ENCODE data around the gene GPR62. TPM values are rescaled to one million over a fixed set of nuclear protein-coding genes. Genes with fewer than 3 reads are reported as not detected.

GPR62 gene
- total and polyA plus RNA-seq, 7 experiments from 2014 or later: 0.08 TPM; not detected in 6

DNA sequence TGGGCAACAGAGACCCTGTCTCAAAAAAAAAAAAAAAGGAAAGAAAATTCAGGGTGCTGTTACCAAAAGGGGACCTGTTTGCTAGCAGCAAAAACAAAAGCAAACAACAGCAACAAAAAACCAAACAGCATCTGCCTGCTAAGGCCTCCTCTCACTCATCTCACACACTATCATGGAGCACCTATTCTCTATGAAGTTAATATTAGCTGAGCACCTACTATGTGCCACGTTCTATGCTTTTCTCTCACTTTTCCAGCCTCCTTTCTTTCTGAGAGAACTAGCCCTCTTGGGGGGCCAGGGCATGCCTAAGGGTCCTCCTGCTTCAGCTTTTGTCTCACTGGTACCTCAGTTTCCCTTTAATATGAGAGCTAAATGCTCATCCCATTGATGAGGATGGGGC lies 468 bp upstream of the GPR62 start:
- H3K9me3 Mint-ChIP-seq: no peaks in the 10 kb centered on the region
- Histone ChIP-seq H3K27me3 (ENCODE audit: control insufficient read depth in 2 of 2, insufficient read depth in 2 of 2, low read length in 2 of 2) (peaks cover 3 to 4% of the 10 kb centered on the region in 2 donors), H3K36me3 (ENCODE audit: control insufficient read depth in 2 of 3, insufficient read depth in 3 of 3, low read length in 3 of 3) (peaks cover 0 to 3% (median 0%) of the 10 kb centered on the region in 3 experiments), H3K4me1 (ENCODE audit: control insufficient read depth in 2 of 2, insufficient read depth in 2 of 2, low read length in 2 of 2) (peaks cover 0 to 7% of the 10 kb centered on the region in 2 donors), H3K9me3 (ENCODE audit: control insufficient read depth in 2 of 3, low read length in 3 of 3) (no peaks in the 10 kb centered on the region), H3K4me3 (ENCODE audit: low read length) (no peak overlapping the region), H3K27ac (ENCODE audit: low read depth, low read length) (no peak overlapping the region)
- H3K27ac Mint-ChIP-seq: no peak overlapping the region
- H3K4me1 Mint-ChIP-seq: peaks cover 0 to 6% (median 4%) of the 10 kb centered on the region in 7 donors
- H3K27me3 Mint-ChIP-seq: peaks cover 16 to 47% (median 21%) of the 10 kb centered on the region in 5 donors
- peaks cover 0 to 6% (median 4%) of the 10 kb centered on the region in 5 donors for H3K36me3 Mint-ChIP-seq
- ChIA-PET POLR2A (interaction anchor here (1.0 to 1.6 kb wide), 2 partner anchors 12 to 13 kb away, joined by 3 read pairs; partner anchors contain the start of gene PCBP4), CTCF (no interaction called here)
- no peak for ATAC-seq
- peak overlapping the region in 6 of 10 donors; percentile 13 to 76 (median 44) for H3K4me3 Mint-ChIP-seq
- no peak for DNase-seq
- intact Hi-C loops (cut with micrococcal nuclease): no loop called here

DNA sequence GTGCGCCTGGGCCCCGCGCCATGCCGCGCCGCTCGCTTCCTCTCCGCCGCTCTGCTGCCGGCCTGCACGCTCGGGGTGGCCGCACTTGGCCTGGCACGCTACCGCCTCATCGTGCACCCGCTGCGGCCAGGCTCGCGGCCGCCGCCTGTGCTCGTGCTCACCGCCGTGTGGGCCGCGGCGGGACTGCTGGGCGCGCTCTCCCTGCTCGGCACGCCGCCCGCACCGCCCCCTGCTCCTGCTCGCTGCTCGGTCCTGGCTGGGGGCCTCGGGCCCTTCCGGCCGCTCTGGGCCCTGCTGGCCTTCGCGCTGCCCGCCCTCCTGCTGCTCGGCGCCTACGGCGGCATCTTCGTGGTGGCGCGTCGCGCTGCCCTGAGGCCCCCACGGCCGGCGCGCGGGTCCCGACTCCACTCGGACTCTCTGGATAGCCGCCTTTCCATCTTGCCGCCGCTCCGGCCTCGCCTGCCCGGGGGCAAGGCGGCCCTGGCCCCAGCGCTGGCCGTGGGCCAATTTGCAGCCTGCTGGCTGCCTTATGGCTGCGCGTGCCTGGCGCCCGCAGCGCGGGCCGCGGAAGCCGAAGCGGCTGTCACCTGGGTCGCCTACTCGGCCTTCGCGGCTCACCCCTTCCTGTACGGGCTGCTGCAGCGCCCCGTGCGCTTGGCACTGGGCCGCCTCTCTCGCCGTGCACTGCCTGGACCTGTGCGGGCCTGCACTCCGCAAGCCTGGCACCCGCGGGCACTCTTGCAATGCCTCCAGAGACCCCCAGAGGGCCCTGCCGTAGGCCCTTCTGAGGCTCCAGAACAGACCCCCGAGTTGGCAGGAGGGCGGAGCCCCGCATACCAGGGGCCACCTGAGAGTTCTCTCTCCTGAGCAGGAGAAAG lies 951 bp downstream of the GPR62 start:
- CTCF ChIA-PET: no interaction called here
- Mint-ChIP-seq H3K27me3 (peaks cover 16 to 47% (median 21%) of the 10 kb centered on the region in 5 donors), H3K36me3 (peaks cover 0 to 10% (median 4%) of the 10 kb centered on the region in 5 donors), H3K27ac (no peak overlapping the region), H3K9me3 (no peaks in the 10 kb centered on the region), H3K4me1 (peaks cover 0 to 6% (median 4%) of the 10 kb centered on the region in 7 donors), H3K4me3 (peak overlapping the region; percentile 12 to 80 (median 59))
- Histone ChIP-seq H3K4me1 (ENCODE audit: control insufficient read depth in 2 of 2, insufficient read depth in 2 of 2, low read length in 2 of 2) (peaks cover 0 to 7% of the 10 kb centered on the region in 2 donors), H3K27me3 (ENCODE audit: control insufficient read depth in 2 of 2, insufficient read depth in 2 of 2, low read length in 2 of 2) (peaks cover 3 to 4% of the 10 kb centered on the region in 2 donors), H3K4me3 (ENCODE audit: low read length) (peak overlapping the region; percentile 44), H3K36me3 (ENCODE audit: control insufficient read depth in 2 of 3, insufficient read depth in 3 of 3, low read length in 3 of 3) (peaks cover 0 to 3% (median 0%) of the 10 kb centered on the region in 3 experiments), H3K27ac (ENCODE audit: low read depth, low read length) (no peak overlapping the region), H3K9me3 (ENCODE audit: control insufficient read depth in 2 of 3, low read length in 3 of 3) (no peaks in the 10 kb centered on the region)
- intact Hi-C loops (cut with micrococcal nuclease): loop anchor here in 1 of 2 donors (1.0 kb wide), 2 partner anchors 14 to 18 kb away; partner anchors contain the start of genes ABHD14B and PARP3
- POLR2A ChIA-PET: interaction anchor here (1.3 kb wide), 1 partner anchor 18 kb away, joined by 4 read pairs; the partner anchor contains the start of gene ABHD14B
- ATAC-seq (peak; percentile 77), DNase-seq (peak in 7 of 9 donors; percentile 26 to 40 (median 34))

DNA sequence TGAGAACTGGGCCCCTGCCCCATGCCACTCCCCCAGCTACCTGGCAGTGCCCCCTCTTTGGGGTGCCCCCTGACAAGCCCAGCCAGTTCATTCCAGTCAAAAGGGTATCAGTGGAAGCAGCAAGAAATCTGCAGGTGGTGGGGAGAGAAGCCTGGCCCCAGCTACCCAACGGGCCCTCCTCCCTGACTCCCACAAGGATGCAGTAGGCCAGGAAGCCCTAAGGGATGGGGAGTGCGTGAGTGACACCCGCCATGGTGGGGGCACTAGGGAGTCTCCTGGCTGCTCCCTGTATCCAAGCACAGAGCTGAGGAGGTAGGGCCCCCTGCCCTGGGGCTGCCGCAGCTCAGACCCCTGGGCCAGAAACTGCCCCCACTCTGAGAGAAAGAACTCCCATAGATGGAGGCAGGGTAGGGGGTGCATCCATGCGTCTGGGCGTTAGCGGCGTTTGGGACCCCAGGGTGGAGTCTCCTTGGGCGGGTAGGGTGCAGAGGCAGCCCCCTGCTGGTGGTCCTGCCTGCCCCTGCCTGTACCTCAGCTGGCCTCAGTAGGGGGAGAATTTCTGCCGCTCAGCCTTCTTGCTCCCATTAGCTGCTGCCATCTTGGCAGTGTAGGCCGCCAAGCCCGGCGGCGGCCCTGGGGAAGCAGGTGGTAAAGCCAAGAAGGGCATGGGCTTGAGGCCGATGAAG lies 2.5 kb downstream of the GPR62 start:
- Histone ChIP-seq H3K4me1 (ENCODE audit: control insufficient read depth in 2 of 2, insufficient read depth in 2 of 2, low read length in 2 of 2) (peaks cover 0 to 7% of the 10 kb centered on the region in 2 donors), H3K9me3 (ENCODE audit: control insufficient read depth in 2 of 3, low read length in 3 of 3) (no peaks in the 10 kb centered on the region), H3K4me3 (ENCODE audit: low read length) (no peak overlapping the region), H3K36me3 (ENCODE audit: control insufficient read depth in 2 of 3, insufficient read depth in 3 of 3, low read length in 3 of 3) (peaks cover 0 to 3% (median 0%) of the 10 kb centered on the region in 3 experiments), H3K27me3 (ENCODE audit: control insufficient read depth in 2 of 2, insufficient read depth in 2 of 2, low read length in 2 of 2) (peaks cover 3 to 4% of the 10 kb centered on the region in 2 donors), H3K27ac (ENCODE audit: low read depth, low read length) (no peak overlapping the region)
- Mint-ChIP-seq H3K36me3 (peaks cover 0 to 11% (median 4%) of the 10 kb centered on the region in 5 donors), H3K9me3 (no peaks in the 10 kb centered on the region), H3K27ac (no peak overlapping the region), H3K27me3 (peaks cover 16 to 40% (median 17%) of the 10 kb centered on the region in 5 donors), H3K4me3 (no peak overlapping the region), H3K4me1 (peaks cover 0 to 6% (median 4%) of the 10 kb centered on the region in 7 donors)
- POLR2A ChIA-PET: interaction anchor here (0.6 to 1.3 kb wide), 3 partner anchors 13 to 16 kb away, joined by 3 to 4 read pairs (median 4); partner anchors contain the start of gene ABHD14B
- DNase-seq (no peak), ATAC-seq (no peak)
- intact Hi-C loops (cut with micrococcal nuclease): no loop called here
- CTCF ChIA-PET: interaction anchor here (0.5 to 0.6 kb wide), 2 partner anchors 187 to 1597 kb away, joined by 3 read pairs; no protein-coding TSS in a partner anchor

DNA sequence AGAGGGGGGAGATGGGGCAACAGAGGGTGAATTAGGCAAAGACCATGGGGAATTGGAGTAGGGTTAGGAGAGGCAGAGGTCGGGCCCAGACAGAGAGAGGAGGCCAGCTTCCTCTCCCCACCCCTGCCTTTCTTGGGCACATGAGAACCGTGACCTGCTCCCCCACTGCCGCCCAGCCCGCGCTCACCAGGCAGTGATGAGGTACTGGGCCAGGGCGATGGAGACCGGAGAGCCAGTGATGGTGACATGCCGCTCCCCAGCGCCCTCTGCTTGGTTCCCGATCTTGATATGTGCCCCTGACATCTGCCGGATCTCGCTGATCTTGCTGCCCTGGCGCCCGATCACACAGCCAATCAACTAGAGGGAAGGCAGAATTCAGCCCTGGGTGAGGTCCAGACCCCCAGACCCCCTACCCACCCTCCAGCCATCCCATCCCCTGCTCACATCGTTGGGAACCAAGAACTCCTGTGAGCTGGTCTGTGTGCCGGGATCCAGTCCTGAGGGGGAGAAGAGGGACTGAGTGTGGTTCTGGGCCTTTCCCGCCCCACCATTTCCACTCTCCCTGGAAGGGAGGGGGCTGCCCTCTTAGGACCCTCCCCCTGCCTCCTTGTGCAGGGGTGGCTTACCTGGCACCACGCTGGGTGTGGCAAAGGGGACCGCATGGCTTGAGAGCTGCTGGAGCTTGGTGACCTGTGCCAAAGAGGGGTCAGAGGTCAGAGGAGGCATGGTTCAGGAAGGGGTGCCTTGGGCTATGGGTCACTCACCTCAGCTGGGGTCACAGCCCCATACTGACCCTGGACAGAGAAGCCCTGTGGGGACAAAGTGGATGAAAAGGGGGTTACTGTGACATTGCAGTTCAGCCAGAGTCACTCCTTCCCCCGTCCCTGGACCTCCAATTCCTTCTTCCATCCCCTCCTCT lies 3.7 kb downstream of the GPR62 start:
- CTCF ChIA-PET: no interaction called here
- Mint-ChIP-seq H3K27ac (no peak overlapping the region), H3K27me3 (peaks cover 5 to 33% (median 7%) of the 10 kb centered on the region in 5 donors), H3K4me1 (peaks cover 0 to 6% (median 3%) of the 10 kb centered on the region in 7 donors), H3K36me3 (peaks cover 0 to 11% (median 4%) of the 10 kb centered on the region in 5 donors), H3K4me3 (peak overlapping the region in 2 of 10 donors; percentile 31 to 76), H3K9me3 (no peaks in the 10 kb centered on the region)
- Histone ChIP-seq H3K9me3 (ENCODE audit: control insufficient read depth in 2 of 3, low read length in 3 of 3) (no peaks in the 10 kb centered on the region), H3K4me3 (ENCODE audit: low read length) (no peak overlapping the region), H3K4me1 (ENCODE audit: control insufficient read depth in 2 of 2, insufficient read depth in 2 of 2, low read length in 2 of 2) (peaks cover 0 to 7% of the 10 kb centered on the region in 2 donors), H3K36me3 (ENCODE audit: control insufficient read depth in 2 of 3, insufficient read depth in 3 of 3, low read length in 3 of 3) (peaks cover 0 to 3% (median 0%) of the 10 kb centered on the region in 3 experiments), H3K27me3 (ENCODE audit: control insufficient read depth in 2 of 2, insufficient read depth in 2 of 2, low read length in 2 of 2) (peaks cover 3 to 4% of the 10 kb centered on the region in 2 donors), H3K27ac (ENCODE audit: low read depth, low read length) (no peak overlapping the region)
- no peak for DNase-seq
- ATAC-seq: no peak
- POLR2A ChIA-PET: no interaction called here
- intact Hi-C loops (cut with micrococcal nuclease): no loop called here

DNA sequence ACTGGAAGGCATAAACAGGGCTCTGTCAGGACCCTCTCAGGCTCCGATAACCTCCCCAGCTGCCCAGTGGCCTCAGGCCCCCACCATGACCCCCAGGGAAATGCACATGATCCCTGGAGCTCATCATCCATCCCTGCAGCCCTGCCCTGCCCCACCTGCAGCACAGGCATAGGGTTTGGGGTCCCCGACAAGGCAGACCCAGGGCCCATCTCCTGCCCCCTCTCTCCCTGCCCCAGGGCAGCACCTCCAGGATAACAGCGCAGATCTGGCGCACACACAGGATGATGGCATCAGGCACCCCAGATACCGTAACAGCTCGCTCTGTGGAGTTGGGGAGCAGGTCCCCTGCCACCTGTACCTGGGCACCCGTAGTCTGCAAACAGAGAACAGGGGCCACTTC lies 4.5 kb downstream of the GPR62 start:
- H3K4me3 ChIP-seq (ENCODE audit: low read length): no peak overlapping the region
- H3K9me3 ChIP-seq (ENCODE audit: control insufficient read depth in 2 of 3, low read length in 3 of 3): no peaks in the 10 kb centered on the region
- H3K36me3 ChIP-seq (ENCODE audit: control insufficient read depth in 2 of 3, insufficient read depth in 3 of 3, low read length in 3 of 3): peaks cover 0 to 3% (median 0%) of the 10 kb centered on the region in 3 experiments
- Mint-ChIP-seq H3K27me3 (peaks cover 0 to 25% (median 0%) of the 10 kb centered on the region in 5 donors), H3K27ac (no peak overlapping the region), H3K4me1 (peaks cover 0 to 6% (median 4%) of the 10 kb centered on the region in 7 donors), H3K36me3 (peaks cover 0 to 11% (median 4%) of the 10 kb centered on the region in 5 donors), H3K9me3 (no peaks in the 10 kb centered on the region), H3K4me3 (no peak overlapping the region)
- intact Hi-C loops (cut with micrococcal nuclease): no loop called here
- no peak for ATAC-seq
- H3K4me1 ChIP-seq (ENCODE audit: control insufficient read depth in 2 of 2, insufficient read depth in 2 of 2, low read length in 2 of 2): peaks cover 0 to 7% of the 10 kb centered on the region in 2 donors
- CTCF ChIA-PET: no interaction called here
- POLR2A ChIA-PET: no interaction called here
- peaks cover 3 to 4% of the 10 kb centered on the region in 2 donors for H3K27me3 ChIP-seq (ENCODE audit: control insufficient read depth in 2 of 2, insufficient read depth in 2 of 2, low read length in 2 of 2)
- no peak overlapping the region for H3K27ac ChIP-seq (ENCODE audit: low read depth, low read length)
- no peak for DNase-seq
